ENCODE results near the gene CCDC86. TPM values are rescaled to one million over a fixed set of nuclear protein-coding genes. Genes with fewer than 3 reads are reported as not detected.

CCDC86 gene
- polyA plus RNA-seq, 2 of the 4 experiments (the other 2 are of a cell fraction): 42.8 to 71.1 TPM

- Histone ChIP-seq H3K4me2 (no peak overlapping the region), H3K4me1 (no peaks in the 10 kb centered on the region), H3K27ac (no peak overlapping the region), H3K9me3 (no peaks in the 10 kb centered on the region), H3K4me3 (no peak overlapping the region)
- 83% methylated on average over 5 of the region's 5 CpGs for WGBS (ENCODE audit: missing lambda C conversion rate)
- TF ChIP-seq JUN (IDR thresholded peaks at IDR 0.05): no peak
- no peak for TF ChIP-seq E2F6 (IDR thresholded peaks at IDR 0.05; ENCODE audit: borderline replicate concordance, low read depth)
- no peak for TF ChIP-seq MYC (IDR thresholded peaks at IDR 0.05; ENCODE audit: borderline replicate concordance, low read length)
- no peak for TF ChIP-seq NPAS2 (CRISPR knock-in tag; IDR thresholded peaks at IDR 0.05; ENCODE audit: borderline replicate concordance)
- no peak for TF ChIP-seq MAZ (IDR thresholded peaks at IDR 0.05; ENCODE audit: borderline replicate concordance, low read depth, low read length)
- no peak for ATAC-seq
- DNase-seq (ENCODE audit: low read depth in 1 of 2, low spot score in 1 of 2): no peak
- ChIA-PET POLR2A (no interaction called here), CTCF (interaction anchor here (1.0 to 3.3 kb wide), 4 partner anchors 9 to 49 kb away, joined by 4 to 13 read pairs (median 7); no protein-coding TSS in a partner anchor)
- no peak for FAIRE-seq
Observed at GRCh38 chr11:60879971-60880588, 38.2 kb downstream of the CCDC86 start.

- Histone ChIP-seq H3K27ac (no peak overlapping the region), H3K9me3 (no peaks in the 10 kb centered on the region), H3K4me2 (no peak overlapping the region), H3K4me3 (no peak overlapping the region), H3K4me1 (no peaks in the 10 kb centered on the region)
- 89% methylated on average over 8 of the region's 8 CpGs for WGBS (ENCODE audit: missing lambda C conversion rate)
- ChIA-PET CTCF (interaction anchor here (1.0 to 3.3 kb wide), 4 partner anchors 9 to 49 kb away, joined by 4 to 13 read pairs (median 7); no protein-coding TSS in a partner anchor), POLR2A (no interaction called here)
- DNase-seq (ENCODE audit: low read depth in 1 of 2, low spot score in 1 of 2) (no peak), ATAC-seq (no peak), FAIRE-seq (no peak)
- no peak for TF ChIP-seq HOXB13 (CRISPR knock-in tag; IDR thresholded peaks at IDR 0.05; ENCODE audit: low read depth)
- TF ChIP-seq JUNB (IDR thresholded peaks at IDR 0.05): no peak
- TF ChIP-seq PBX3 (IDR thresholded peaks at IDR 0.05): no peak
- no peak for TF ChIP-seq TFCP2L1 (CRISPR knock-in tag; IDR thresholded peaks at IDR 0.05)
- TF ChIP-seq SREBF2 (IDR thresholded peaks at IDR 0.05): no peak
- no peak for TF ChIP-seq KDM1A (IDR thresholded peaks at IDR 0.05; ENCODE audit: low read depth)
- no peak for TF ChIP-seq MAFK (IDR thresholded peaks at IDR 0.05; ENCODE audit: partially characterized antibody)
- TF ChIP-seq MYC (IDR thresholded peaks at IDR 0.05; ENCODE audit: borderline replicate concordance, low read length): no peak
- TF ChIP-seq HES2 (IDR thresholded peaks at IDR 0.05): no peak
- no peak for TF ChIP-seq NFE2L2 (conservative IDR thresholded peaks at IDR 0.05; ENCODE audit: low read length)
- no peak for TF ChIP-seq RFX5 (IDR thresholded peaks at IDR 0.05)
- TF ChIP-seq MAZ (IDR thresholded peaks at IDR 0.05; ENCODE audit: borderline replicate concordance, low read depth, low read length): no peak
- no peak for TF ChIP-seq RNF2 (IDR thresholded peaks at IDR 0.05; ENCODE audit: borderline replicate concordance, low read depth)
- no peak for TF ChIP-seq RAD21 (conservative IDR thresholded peaks at IDR 0.05 in 1 of 2, IDR thresholded peaks at IDR 0.05 in 1 of 2)
Observed at GRCh38 chr11:60880643-60881282, 38.9 kb downstream of the CCDC86 start.

- FAIRE-seq: no peak
- no peaks in the 10 kb centered on the region for H3K9me3 ChIP-seq
- POLR2A ChIA-PET: interaction anchor here (0.6 to 1.4 kb wide), 5 partner anchors 9 to 105 kb away, joined by 3 to 5 read pairs (median 4); no protein-coding TSS in a partner anchor
- no peaks in the 10 kb centered on the region for H3K4me1 ChIP-seq
- CTCF ChIA-PET: interaction anchor here (1.0 to 7.7 kb wide), 21 partner anchors 8 to 141 kb away, joined by 3 to 109 read pairs (median 5); partner anchors contain the start of gene ZP1
- no peak overlapping the region for H3K4me2 ChIP-seq
- H3K4me3 ChIP-seq: no peak overlapping the region
- peak; percentile 94 to 96 for ATAC-seq
- 58% methylated on average over 5 of the region's 5 CpGs for WGBS (ENCODE audit: missing lambda C conversion rate)
- H3K27ac ChIP-seq: no peak overlapping the region
- TF ChIP-seq RFX5 (IDR thresholded peaks at IDR 0.05): no peak
- TF ChIP-seq SMC3 (IDR thresholded peaks at IDR 0.05): peak; percentile 53; the same call in 2 of the 3 replicates
- TF ChIP-seq HOXB5 (CRISPR knock-in tag; IDR thresholded peaks at IDR 0.05): no peak
- TF ChIP-seq RAD21 (conservative IDR thresholded peaks at IDR 0.05 in 1 of 2, IDR thresholded peaks at IDR 0.05 in 1 of 2): peak; percentile 62 to 73
- peak; percentile 49 for TF ChIP-seq CTCF (IDR thresholded peaks at IDR 0.05)
- DNase-seq (ENCODE audit: low read depth in 1 of 2, low spot score in 1 of 2): peak; percentile 41 to 53
Observed at GRCh38 chr11:60887556-60887955, 45.6 kb downstream of the CCDC86 start.
